Right renal pelvis (tissue), 4 donors: ENCODE data around the gene RFC2. TPM values are rescaled to one million over a fixed set of nuclear protein-coding genes. Genes with fewer than 3 reads are reported as not detected.
A peak's percentile ranks its signal among the peaks of the same experiment; 100 is the strongest.
"Not testable (repeated sequence)": the region's sequence is repeated elsewhere in the genome, so short reads cannot be mapped to it uniquely, and the experiment has no call there.

Experiments
- DNase-seq, 4 donors: peaks; one replicate each; pipeline ENCODE4 v3.0.0-alpha.2; 2013; ENCODE audit warnings: low read depth in 4 of 4, low spot score in 3 of 4, missing footprints in 1 of 4
- polyA plus RNA-seq, 4 donors: library from polyadenylated mRNA; unstranded; fragments of 120-200 nt; gene quantifications; one replicate each; pipeline ENCODE4 v1.2.1, GENCODE V29; 2013; ENCODE audit not compliant: insufficient read length in 4 of 4

The RFC2 gene
- polyA plus RNA-seq, 4 donors: 38.7 to 50.4 (median 48.3) TPM

DNA sequence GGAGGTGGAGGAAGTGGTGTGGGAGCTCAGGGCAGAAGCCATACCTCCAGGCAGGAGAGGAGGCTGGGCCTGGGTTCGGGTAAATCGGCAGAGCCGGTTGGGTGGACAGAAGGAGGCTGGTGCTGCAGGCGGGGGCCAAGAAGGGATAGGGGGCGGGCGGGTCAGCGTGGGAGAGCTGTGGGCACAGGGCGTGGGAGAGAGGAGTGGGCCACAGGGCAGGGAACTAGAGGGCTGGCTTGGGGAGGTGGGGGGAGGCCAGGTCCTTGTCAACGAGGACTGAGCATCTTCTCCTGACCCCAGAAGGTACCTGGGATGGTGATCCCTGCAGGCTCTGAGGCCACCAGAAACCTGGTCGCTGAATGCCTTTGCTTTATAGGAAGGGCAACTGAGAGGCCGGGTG is 32.5 kb downstream of the RFC2 start:
- DNase-seq: no peak

- DNase-seq: no peak
These were observed 34.0 kb downstream of the RFC2 start for GRCh38 chr7:74220229-74220628.

DNA sequence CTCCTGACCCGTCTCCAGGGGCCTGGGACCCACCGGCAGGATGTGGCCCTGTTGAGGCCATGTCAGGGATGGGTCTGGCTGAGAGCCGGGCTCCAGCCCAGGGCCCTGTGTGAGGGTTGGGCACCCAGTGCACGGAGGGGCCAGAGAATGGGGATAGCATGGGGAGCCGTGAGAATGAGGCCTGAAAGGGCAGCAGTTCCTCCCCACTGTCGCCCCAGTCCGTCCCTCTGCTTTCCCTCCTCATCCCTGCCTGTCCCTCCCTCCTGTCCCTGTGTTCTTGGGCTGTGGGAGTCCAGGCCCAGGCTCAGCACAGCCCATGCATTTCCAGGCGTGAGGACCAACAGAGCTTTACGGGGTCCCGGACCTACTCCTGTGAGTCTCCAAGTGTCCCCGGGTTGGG is 34.8 kb downstream of the RFC2 start:
- DNase-seq: no peak

- DNase-seq: no peak
These were observed 35.9 kb downstream of the RFC2 start for GRCh38 chr7:74218343-74218698.

- DNase-seq: no peak
These were observed 36.5 kb downstream of the RFC2 start for GRCh38 chr7:74217455-74218342.

DNA sequence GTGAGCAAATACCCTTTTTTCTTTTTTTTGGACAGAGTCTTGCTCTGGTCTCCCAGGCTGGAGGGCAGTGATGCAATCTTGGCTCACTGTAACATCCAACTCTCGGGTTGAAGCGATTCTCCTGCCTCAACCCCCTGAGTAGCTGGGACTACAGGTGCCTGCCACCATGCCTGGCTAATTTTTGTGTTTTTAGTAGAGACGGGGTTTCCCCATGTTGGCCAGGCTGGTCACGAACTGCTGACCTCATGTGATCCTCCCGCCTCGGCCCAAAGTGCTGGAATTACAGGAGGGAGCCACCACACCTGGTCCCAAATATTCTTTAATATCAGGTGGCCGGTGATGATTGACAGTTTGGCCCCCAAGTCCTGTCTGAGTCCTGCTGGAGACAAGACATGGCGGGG is 37.8 kb downstream of the RFC2 start:
- no peak for DNase-seq

DNA sequence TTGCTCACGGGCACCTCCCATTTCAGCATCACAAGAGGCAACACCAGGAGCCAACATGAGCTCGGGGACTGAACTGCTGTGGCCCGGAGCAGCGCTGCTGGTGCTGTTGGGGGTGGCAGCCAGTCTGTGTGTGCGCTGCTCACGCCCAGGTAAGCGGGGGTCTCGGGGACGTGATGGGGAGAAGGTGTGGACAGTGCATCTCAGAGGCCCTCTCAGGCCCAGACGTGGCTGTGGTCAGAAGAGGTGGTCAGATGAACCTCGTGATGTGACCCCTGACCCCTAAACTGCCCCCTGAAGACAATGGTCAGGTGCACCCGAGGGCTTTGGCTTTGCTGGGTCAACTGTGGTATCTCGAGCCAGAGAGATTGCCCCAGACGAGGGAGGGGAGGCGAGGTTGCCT is 38.3 kb downstream of the RFC2 start:
- no peak for DNase-seq

DNA sequence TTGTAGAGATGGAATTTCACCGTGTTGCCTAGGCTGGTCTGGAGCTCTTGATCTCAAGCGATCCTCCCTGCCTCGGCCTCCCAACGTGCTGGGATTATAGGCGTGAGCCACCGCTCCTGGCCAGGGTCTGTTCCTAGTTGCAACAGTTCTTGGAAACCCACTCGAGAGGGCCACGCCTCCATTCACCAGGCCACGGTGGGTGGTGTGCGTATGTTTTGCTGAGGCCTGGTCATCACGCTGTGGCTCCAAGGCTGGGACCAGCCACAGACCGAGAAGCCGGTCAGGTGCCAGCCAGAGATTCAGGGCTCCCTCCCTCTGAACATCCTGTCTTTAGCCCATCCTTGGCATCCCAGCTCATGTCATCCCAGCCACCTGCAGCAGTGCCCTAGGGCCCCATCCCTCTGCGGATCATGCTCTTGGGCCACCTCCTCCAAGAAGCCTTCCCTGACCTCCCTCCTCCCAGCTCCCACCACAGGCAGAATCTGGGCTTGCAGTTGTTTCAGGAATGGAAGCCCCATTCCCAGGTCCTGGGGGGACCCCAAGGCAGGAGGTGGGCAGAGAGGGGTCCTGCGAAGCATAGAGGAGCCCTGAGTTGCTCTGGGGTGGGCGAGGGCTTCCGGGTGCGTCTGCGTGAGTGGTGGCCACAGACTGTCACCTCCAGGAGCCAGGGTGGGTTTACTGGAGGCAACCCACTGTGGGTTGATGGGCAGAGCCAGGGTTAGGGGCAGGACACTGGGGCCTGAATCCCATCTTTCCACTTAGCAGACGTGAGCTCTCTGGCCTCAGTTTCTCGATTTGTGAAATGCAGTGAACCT is 39.2 kb downstream of the RFC2 start:
- DNase-seq: no peak

DNA sequence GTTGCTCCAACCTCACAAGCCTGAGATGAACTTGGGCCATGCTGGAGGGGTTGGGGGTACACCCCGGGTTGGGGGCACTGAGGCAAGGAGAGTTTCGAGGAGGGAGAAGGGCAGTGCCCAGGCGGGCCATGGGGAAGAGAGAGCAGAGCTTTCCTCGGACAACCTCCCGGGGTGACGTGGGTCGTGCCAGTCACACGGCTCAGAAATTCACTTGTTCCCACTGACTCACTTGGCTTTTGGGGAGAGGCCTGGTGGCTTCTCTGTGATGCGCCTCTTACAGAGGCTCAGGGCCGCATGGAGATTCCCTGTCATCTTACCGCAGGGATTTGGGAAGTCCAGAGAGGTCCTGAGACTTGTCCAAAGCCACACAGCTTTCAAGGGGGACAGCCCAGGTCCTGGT is 41.5 kb downstream of the RFC2 start:
- no peak for DNase-seq

DNA sequence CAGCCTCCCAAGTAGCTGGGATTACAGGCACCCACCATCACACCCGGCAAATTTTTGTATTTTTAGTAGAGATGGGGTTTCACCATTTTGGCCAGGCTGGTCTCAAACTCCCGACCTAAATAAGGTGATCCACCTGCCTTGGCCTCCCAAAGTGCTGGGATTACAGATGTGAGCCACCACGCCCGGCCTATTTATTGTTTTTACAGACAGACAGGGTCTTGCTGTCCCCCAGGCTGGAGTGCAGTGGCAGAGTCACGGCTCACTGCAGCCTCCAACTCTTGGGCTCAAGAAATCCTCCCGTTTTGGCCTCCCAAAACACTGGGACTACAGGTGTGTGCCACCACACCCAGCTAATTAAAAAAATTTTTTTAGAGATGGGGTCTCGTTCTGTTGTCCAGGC is 46.0 kb downstream of the RFC2 start:
- DNase-seq: not testable (repeated sequence)

GRCh38 chr7:74207586-74207985 is 46.6 kb downstream of the RFC2 start:
- no peak for DNase-seq

- DNase-seq: peak in 3 of 4 donors; percentile 48 to 77 (median 49)
These were observed 47.5 kb downstream of the RFC2 start for GRCh38 chr7:74206589-74207120.

DNA sequence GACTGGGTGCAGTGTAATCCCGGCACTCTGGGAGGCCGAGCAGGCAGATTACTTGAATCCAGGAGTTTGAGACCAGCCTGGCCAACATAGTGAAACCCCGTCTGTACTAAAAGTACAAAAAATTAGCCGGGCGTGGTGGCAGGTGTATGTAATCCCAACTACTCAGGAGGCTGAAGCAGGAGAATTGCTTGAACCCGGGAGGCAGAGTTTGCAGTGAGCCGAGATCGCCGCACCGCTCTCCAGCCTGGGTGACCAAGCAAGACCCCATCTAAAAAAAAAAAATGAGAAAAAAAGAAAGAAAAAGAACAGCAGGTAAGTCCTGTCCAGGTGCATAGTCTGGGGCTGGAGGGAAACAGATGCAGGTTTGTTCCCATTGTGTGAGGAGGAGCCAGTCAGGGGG is 48.1 kb downstream of the RFC2 start:
- not testable (repeated sequence) for DNase-seq

DNA sequence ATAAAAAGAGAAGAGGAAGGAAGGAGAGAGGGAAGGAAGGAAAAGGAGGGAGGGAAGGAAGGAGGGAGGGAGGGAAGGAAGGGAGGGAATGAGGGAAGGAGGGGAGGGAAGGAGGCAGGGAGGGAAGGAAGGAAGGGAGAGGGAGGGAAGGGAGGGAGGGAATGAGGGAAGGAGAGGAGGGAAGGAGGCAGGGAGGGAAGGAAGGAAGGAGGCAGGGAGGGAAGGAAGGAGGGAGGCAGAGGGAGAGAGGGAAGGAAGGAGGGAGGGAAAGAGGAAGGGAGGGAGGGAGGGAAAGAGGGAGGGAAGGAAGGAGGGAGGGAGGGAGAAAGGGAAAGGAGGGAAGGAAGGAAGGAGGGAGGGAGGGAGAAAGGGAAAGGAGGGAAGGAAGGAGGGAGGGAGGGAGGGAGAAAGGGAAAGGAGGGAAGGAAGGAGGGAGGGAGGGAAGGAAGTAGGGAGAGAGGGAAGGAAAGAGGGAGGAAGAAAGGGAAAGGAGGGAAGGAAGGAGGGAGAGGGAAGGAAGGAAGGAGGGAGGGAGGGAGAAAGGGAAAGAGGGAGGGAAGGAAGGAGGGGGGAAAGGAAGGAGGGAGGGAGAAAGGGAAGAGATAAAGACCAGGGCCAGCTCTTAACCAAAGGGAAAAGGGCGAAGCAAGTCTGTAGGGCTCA is 50.1 kb downstream of the RFC2 start:
- no peak for DNase-seq

DNA sequence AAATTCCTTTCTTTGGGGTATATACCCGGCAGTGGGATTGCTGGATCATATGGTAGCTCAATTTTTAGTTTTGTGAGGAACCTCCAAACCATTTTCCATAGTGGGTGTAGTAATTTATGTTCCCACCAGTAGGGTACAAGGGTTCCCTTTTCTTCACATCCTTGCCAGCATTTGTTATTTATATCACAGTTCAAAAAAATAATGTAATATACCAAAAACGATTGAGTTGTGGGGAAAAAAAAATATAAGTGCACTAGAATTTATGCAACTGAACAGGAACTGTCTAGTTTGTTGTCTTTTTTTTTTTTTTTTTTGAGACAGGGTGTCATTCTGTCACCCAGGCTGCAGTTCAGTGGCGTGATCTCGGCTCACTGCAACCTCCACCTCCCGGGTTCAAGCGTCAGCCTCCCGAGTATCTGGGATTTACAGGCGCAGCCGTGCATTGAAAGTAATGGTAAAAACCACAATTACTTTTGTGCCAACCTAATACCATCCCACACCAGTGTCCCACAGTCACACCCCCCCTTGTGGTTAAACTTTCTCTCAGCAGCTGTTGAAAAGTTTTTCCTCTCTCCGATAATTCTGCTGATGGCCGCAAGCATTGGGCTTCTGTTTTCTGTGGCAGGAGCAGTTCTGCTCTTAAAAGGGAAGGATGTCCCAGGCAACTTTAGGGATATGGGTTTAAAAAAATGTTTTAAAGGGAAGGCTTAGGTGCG is 51.2 kb downstream of the RFC2 start:
- DNase-seq: peak in 2 of 4 donors; percentile 22 to 23

DNA sequence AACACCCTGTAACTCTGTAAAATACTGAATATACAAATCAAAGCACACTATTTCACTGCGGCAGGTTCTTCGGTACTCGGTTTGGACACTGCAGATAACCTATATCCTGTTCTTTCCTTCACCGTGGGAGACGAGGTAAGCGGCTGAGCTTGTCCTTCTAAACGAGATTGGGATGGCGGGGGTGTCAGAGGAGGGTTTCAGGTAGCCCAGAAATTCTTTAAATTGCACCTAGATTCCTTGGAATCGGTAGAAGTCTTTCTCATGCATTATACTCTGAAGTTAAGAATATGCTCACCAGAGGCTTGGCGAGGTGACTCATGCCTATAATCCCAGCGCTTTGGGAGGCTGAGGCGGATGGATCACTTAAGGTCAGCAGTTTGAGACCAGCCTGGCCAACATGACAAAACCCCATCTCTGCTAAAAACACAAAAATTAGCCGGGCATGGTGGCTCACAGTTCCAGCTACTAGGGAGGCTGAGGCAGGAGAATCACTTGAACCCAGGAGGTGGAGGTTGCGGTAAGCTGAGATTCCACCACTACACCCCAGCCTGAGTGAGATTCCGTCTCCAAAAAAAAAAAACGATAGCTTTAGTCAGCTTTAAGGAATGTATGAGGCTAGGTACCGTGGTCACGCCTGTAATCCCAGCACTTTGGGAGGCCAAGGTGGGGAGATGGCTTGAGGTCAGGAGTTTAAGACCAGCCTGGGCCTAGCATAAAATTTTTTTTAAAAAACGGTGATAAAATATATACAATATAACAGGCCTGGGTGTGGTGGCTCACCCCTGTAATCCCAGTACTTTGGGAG is 54.4 kb downstream of the RFC2 start:
- no peak for DNase-seq

GRCh38 chr7:74197449-74198124 is 56.6 kb downstream of the RFC2 start:
- no peak for DNase-seq

- DNase-seq: not testable (repeated sequence)
These were observed 58.1 kb downstream of the RFC2 start for GRCh38 chr7:74195968-74196654.
